HG03378 (cell line): ENCODE results near the gene CD226.
"Not testable (repeated sequence)": the region's sequence is repeated elsewhere in the genome, so short reads cannot be mapped to it uniquely, and the experiment has no call there.

Source experiments
- ATAC-seq: cut with Tn5 transposase; IDR thresholded peaks from one replicate; pipeline ENCODE4 v1.9.1; 2021; ENCODE audit warnings: mild to moderate bottlenecking, moderate library complexity; ENCODE audit not compliant: unreplicated experiment

Gene CD226

GRCh38 chr18:69956665-69957620, 9.3 kb upstream of the CD226 start:
- no peak for ATAC-seq

- ATAC-seq = no peak
Measured at GRCh38 chr18:69956057-69956456, 8.4 kb upstream of the CD226 start.

GRCh38 chr18:69954719-69955480, 7.2 kb upstream of the CD226 start:
- ATAC-seq = no peak

GRCh38 chr18:69953191-69953590, 5.5 kb upstream of the CD226 start:
- no peak for ATAC-seq

- ATAC-seq = no peak
Measured at GRCh38 chr18:69951182-69951581, 3.5 kb upstream of the CD226 start.

- no peak for ATAC-seq
Measured at GRCh38 chr18:69949538-69949936, 1.9 kb upstream of the CD226 start.

- ATAC-seq = peak; percentile 91
Measured at GRCh38 chr18:69948919-69949537, 1.4 kb upstream of the CD226 start.

GRCh38 chr18:69948256-69948655, 583 bp upstream of the CD226 start:
- no peak for ATAC-seq

- no peak for ATAC-seq
Measured at GRCh38 chr18:69946608-69947155, 991 bp downstream of the CD226 start.

- no peak for ATAC-seq
Measured at GRCh38 chr18:69945220-69946114, 2.2 kb downstream of the CD226 start.

GRCh38 chr18:69944436-69944835, 3.2 kb downstream of the CD226 start:
- no peak for ATAC-seq

- ATAC-seq = no peak
Measured at GRCh38 chr18:69943021-69943420, 4.7 kb downstream of the CD226 start.

- ATAC-seq = no peak
Measured at GRCh38 chr18:69941183-69941582, 6.5 kb downstream of the CD226 start.

GRCh38 chr18:69939812-69940211, 7.9 kb downstream of the CD226 start:
- ATAC-seq = not testable (repeated sequence)

- no peak for ATAC-seq
Measured at GRCh38 chr18:69936191-69936558, 11.5 kb downstream of the CD226 start.

GRCh38 chr18:69935319-69936190, 12.1 kb downstream of the CD226 start:
- peak; percentile 97 for ATAC-seq

- no peak for ATAC-seq
Measured at GRCh38 chr18:69934601-69935265, 12.9 kb downstream of the CD226 start.

GRCh38 chr18:69929041-69929774, 18.5 kb downstream of the CD226 start:
- no peak for ATAC-seq
